HEK293T (cell line): ENCODE results near the gene NEK1.

ENCODE experiments used
- CTCF ChIA-PET: fragments of 350-600 bp; formaldehyde crosslinking; extraction: SDS; loops from one replicate; lab custom pipeline; 2021; ENCODE audit warnings: antibody characterized with exemption, inconsistent platforms; lab: Yijun Ruan, JAX
- POLR2A ChIA-PET: fragments of 350-600 bp; formaldehyde crosslinking; extraction: SDS; loops from one replicate; lab custom pipeline; 2020; ENCODE audit warnings: antibody characterized with exemption, inconsistent platforms; lab: Yijun Ruan, JAX
- DNase-seq: peaks from one replicate; pipeline ENCODE4 v3.0.0; 2012; ENCODE audit warnings: mixed read lengths; ENCODE audit errors: extremely low spot score
- ARNT ChIP-seq: fragments of 450-650 bp; IDR thresholded peaks from 2 replicates; pipeline ENCODE4 v1.6.1; 2017; ENCODE audit warnings: mild to moderate bottlenecking
- BHLHE40 ChIP-seq: fragments of 450-650 bp; IDR thresholded peaks from 2 replicates; pipeline ENCODE4 v1.6.1; 2016; ENCODE audit warnings: mild to moderate bottlenecking, moderate library complexity, borderline replicate concordance
- CTBP1 ChIP-seq: fragments of 450-650 bp; IDR thresholded peaks from 2 replicates; pipeline ENCODE4 v1.6.1; 2016; ENCODE audit warnings: borderline replicate concordance
- ELF4 ChIP-seq: fragments of 450-650 bp; IDR thresholded peaks from 2 replicates; pipeline ENCODE4 v1.6.1; 2017; ENCODE audit warnings: antibody characterized with exemption
- FOXA1 ChIP-seq: fragments of 450-650 bp; IDR thresholded peaks from 2 replicates; pipeline ENCODE4 v1.6.1; 2016; ENCODE audit warnings: mild to moderate bottlenecking
- FOXK2 ChIP-seq: fragments of 450-650 bp; IDR thresholded peaks from 2 replicates; pipeline ENCODE4 v1.6.1; 2016; ENCODE audit warnings: mild to moderate bottlenecking
- FOXM1 ChIP-seq: fragments of 450-650 bp; IDR thresholded peaks from 2 replicates; pipeline ENCODE4 v1.6.1; 2017; ENCODE audit warnings: mild to moderate bottlenecking, borderline replicate concordance
- HDGF ChIP-seq: fragments of 450-650 bp; IDR thresholded peaks from 2 replicates; pipeline ENCODE4 v1.6.1; 2017; ENCODE audit warnings: antibody characterized with exemption, borderline replicate concordance
- L3MBTL2 ChIP-seq: fragments of 450-650 bp; conservative IDR thresholded peaks from 2 replicates; pipeline ENCODE4 v1.6.1; 2016; ENCODE audit warnings: mild to moderate bottlenecking
- LEF1 ChIP-seq: fragments of 450-650 bp; IDR thresholded peaks from 2 replicates; pipeline ENCODE4 v1.6.1; 2017; ENCODE audit warnings: mild to moderate bottlenecking, borderline replicate concordance
- NFRKB ChIP-seq: fragments of 450-650 bp; IDR thresholded peaks from 2 replicates; pipeline ENCODE4 v1.6.1; 2016; ENCODE audit warnings: mild to moderate bottlenecking, moderate library complexity
- PKNOX1 ChIP-seq: fragments of 450-650 bp; IDR thresholded peaks from 2 replicates; pipeline ENCODE4 v1.6.1; 2016
- SP1 ChIP-seq: fragments of 450-650 bp; IDR thresholded peaks from 2 replicates; pipeline ENCODE4 v1.6.1; 2017
- SUZ12 ChIP-seq: fragments of 450-650 bp; IDR thresholded peaks from 2 replicates; pipeline ENCODE4 v1.6.1; 2016; ENCODE audit warnings: mild to moderate bottlenecking
- TARDBP ChIP-seq: fragments of 450-650 bp; IDR thresholded peaks from 2 replicates; pipeline ENCODE4 v1.6.1; 2016
- ZNF384 ChIP-seq: fragments of 450-650 bp; IDR thresholded peaks from 2 replicates; pipeline ENCODE4 v1.6.1; 2016

Gene NEK1

GRCh38 chr4:169446824-169447223, 165.6 kb downstream of the NEK1 start:
- ChIA-PET CTCF (no interaction called here), POLR2A (no interaction called here)
- TF ChIP-seq NFRKB = no peak
- no peak for DNase-seq

GRCh38 chr4:169443748-169444147, 168.6 kb downstream of the NEK1 start:
- ChIA-PET CTCF (no interaction called here), POLR2A (no interaction called here)
- DNase-seq = no peak
- TF ChIP-seq FOXA1 (no peak), SP1 (no peak), SUZ12 (no peak), L3MBTL2 (no peak), PKNOX1 (no peak), FOXM1 (no peak), ELF4 (no peak), NFRKB (no peak)

GRCh38 chr4:169440446-169440845, 171.9 kb downstream of the NEK1 start:
- no peak for DNase-seq
- TF ChIP-seq FOXK2 = no peak
- no peak for TF ChIP-seq PKNOX1
- TF ChIP-seq LEF1 = no peak
- no peak for TF ChIP-seq CTBP1
- no peak for TF ChIP-seq BHLHE40
- TF ChIP-seq FOXM1 = no peak
- no peak for TF ChIP-seq ARNT
- TF ChIP-seq SP1 = no peak
- no peak for TF ChIP-seq TARDBP
- no peak for TF ChIP-seq ZNF384
- no peak for TF ChIP-seq HDGF
- TF ChIP-seq SUZ12 = no peak
- TF ChIP-seq NFRKB = no peak
- no peak for TF ChIP-seq L3MBTL2
- no peak for TF ChIP-seq ELF4
- TF ChIP-seq FOXA1 = no peak
- POLR2A ChIA-PET = no interaction called here
- CTCF ChIA-PET = no interaction called here

GRCh38 chr4:169439244-169439643, 173.1 kb downstream of the NEK1 start:
- no peak for TF ChIP-seq FOXK2
- TF ChIP-seq ELF4 = no peak
- TF ChIP-seq FOXA1 = no peak
- no peak for TF ChIP-seq ARNT
- no peak for TF ChIP-seq PKNOX1
- TF ChIP-seq TARDBP = no peak
- no peak for DNase-seq
- CTCF ChIA-PET = interaction anchor here (0.6 kb wide), 1 partner anchor 120 kb away, joined by 6 read pairs; no protein-coding TSS in a partner anchor
- POLR2A ChIA-PET = no interaction called here

- CTCF ChIA-PET = interaction anchor here (0.6 to 0.7 kb wide), 2 partner anchors 59 to 1250 kb away, joined by 3 read pairs; no protein-coding TSS in a partner anchor
These were observed 174.3 kb downstream of the NEK1 start for GRCh38 chr4:169438057-169438480.

GRCh38 chr4:169437299-169438047, 174.9 kb downstream of the NEK1 start:
- TF ChIP-seq SUZ12 (no peak), FOXK2 (no peak), ZNF384 (no peak), LEF1 (no peak), HDGF (no peak), CTBP1 (no peak), FOXA1 (no peak), L3MBTL2 (no peak), ARNT (no peak), BHLHE40 (no peak), ELF4 (no peak), FOXM1 (no peak), PKNOX1 (no peak)

More at GRCh38 chr4:169438057-169438480, 174.3 kb downstream of the NEK1 start:
- no peak for TF ChIP-seq CTBP1
- TF ChIP-seq ELF4 = no peak
- no peak for TF ChIP-seq ZNF384
- no peak for TF ChIP-seq FOXM1
- TF ChIP-seq BHLHE40 = no peak
- TF ChIP-seq HDGF = no peak
- no peak for TF ChIP-seq FOXA1
- no peak for TF ChIP-seq TARDBP
- no peak for DNase-seq
- POLR2A ChIA-PET = interaction anchor here (2.0 kb wide), 1 partner anchor 428 kb away, joined by 7 read pairs; the partner anchor contains the start of gene CBR4

More at GRCh38 chr4:169437299-169438047, 174.9 kb downstream of the NEK1 start:
- POLR2A ChIA-PET = interaction anchor here (2.0 kb wide), 1 partner anchor 428 kb away, joined by 7 read pairs; the partner anchor contains the start of gene CBR4
- DNase-seq = no peak
- CTCF ChIA-PET = interaction anchor here (0.6 to 0.7 kb wide), 2 partner anchors 59 to 1249 kb away, joined by 3 read pairs; no protein-coding TSS in a partner anchor
